8988T (cell line): ENCODE data around the gene GPRIN1.

Experiments used
- DNase-seq: peaks from one replicate; pipeline ENCODE4 v3.0.0; 2011

GPRIN1 gene

DNA sequence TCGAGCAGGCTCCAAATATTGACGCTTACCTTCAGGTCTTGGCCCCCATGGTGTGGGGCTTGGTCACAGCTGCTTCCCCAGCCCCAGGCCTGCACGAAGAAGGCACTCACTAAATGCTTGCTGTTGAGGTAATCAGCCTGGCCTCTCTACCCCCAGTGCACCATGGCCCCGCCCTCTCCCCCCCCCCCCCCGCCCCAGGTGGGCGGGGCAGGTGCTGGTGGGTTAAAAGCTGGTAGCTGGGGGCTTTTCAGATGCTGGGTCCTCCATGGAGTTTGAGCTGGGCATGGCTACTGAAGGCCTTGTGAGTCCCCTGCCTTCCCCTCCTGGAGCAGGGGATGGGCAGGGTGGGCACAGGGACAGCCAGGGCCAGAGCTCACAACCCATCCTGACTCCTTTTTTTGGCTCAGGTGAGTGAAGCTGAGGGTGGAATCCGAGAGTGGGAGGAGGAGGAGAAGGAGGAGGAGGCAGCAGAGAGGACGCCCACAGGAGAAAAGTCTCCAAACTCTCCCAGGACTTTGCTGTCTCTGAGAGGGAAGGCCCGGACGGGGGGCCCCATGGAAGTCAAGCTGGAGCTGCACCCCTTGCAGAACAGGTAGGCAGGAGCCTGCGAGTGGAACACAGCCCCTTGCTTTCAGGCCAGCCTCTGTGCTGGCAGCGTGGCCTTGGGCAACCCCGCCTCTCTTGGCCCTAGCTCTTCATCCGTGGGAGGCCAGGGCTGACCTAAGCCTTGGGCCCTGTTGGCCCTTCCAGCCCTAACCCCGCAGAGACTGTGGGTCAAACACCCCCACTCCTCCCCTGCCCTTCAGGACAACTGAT is 32.9 kb upstream of the GPRIN1 start:
- no peak for DNase-seq

DNA sequence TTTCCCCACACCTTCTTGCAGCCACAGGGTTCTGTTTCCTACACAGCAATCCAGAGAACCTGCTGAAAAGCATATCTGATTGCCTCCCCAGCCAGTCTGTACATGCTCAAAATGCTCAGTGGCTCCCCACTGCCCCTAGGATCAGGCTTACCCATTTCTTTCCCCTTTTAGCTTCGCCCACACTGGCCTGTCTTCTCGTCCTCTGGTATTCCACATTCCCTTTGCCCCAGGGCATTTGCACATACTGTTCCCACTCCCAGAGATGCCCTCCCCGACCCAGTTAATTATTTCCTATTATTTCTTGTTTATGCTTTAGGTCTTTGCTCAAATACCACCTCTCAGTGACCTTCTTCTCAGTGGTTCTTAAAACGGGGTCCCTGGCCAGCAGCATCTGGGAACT is 30.7 kb upstream of the GPRIN1 start:
- DNase-seq = no peak

DNA sequence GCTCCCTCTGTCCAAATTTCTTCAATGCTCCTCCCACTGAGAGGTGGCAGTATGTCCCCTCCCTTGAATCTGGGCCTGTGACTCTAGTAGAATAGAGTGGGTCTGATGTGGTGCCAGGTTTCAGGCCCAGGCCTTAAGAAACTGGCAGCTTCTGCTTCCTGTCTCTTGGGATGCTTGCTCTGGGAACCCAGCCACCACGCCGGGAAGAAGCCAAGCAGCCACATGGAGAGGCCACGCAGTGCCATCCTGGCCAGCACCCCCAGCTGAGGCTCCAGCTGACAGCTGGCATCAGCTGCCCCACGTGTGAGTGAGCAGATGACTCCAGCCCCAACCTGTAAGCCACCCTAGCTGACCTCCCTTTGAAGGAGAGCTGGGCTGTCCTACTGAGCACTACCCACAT is 30.0 kb upstream of the GPRIN1 start:
- no peak for DNase-seq

DNA sequence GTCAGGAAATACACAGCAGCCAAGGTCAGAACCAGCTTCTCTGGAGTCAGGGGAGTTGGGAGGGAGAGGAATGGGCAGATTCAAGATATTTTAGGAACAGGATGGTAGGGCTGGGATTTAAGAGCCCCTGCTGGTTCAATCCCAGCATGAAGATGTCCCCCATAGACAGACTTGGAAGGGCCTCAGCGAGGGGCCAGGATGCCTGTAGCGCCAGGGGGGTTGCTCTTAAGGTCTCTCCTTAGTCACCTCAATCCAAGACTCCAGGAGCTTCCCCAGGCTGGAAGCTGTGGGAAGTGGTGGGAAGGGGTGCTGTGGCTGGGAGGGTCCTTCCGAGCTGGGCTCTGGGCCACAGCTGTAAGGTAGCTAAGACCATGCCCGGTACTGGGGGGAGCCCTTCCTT is 29.3 kb upstream of the GPRIN1 start:
- no peak for DNase-seq

DNA sequence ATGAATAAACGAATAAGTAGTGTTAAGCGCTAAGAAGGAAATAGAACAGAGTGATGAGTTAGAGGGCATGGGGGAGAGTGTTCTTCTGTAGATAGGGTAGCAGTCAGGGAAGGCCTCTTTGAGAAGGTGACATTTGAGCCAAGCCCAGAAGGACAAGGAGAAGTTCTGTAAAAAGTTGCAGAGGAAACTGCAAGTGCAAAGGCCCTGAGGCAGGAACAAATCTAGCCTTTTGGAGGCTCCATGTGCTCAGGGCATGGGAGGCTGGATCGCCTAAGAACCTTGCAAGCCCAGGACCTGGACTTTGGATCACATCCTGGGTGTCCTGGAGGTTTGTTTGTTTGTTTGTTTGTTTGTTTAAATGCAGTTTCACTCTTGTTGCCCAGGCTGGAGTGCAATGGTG is 28.5 kb upstream of the GPRIN1 start:
- DNase-seq = no peak

DNA sequence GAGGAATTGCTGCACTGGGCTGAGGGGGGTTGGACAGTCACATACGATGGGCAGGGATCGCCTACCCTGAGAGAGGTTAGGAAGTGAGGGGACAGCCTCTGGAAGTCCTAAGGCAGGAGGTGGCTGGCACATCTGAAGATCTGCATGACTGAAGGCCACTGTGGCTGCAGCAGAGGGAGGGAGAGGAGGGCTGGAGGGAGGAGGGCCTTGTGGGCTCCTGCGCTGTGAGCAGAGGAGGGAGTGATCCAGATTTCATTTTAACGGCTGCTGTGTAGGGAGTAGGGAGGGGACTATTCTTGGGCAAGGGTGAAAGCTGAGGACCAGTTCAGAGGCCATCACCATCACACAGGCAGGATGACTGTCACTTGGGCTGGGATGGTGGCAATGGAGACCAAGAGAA is 27.6 kb upstream of the GPRIN1 start:
- no peak for DNase-seq

DNA sequence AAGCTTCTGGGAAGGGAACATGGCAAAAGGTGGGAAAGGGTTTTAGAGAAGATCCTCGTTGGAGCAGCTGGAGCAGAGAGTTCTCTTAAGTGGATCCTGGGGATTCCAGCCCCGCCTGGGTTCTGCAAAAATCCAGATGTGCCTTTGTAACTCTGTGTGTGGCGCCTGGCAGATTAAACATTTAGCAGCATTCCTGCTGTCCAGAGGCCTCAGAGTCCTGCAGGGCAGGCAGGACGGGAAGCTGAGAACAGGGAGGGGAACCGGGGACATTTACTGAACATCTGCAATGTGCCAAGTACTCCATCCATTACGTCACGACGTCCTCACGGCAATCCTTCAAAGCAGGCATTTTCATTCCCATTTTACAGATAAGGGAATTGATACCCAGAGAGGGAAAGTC is 26.5 kb upstream of the GPRIN1 start:
- no peak for DNase-seq

DNA sequence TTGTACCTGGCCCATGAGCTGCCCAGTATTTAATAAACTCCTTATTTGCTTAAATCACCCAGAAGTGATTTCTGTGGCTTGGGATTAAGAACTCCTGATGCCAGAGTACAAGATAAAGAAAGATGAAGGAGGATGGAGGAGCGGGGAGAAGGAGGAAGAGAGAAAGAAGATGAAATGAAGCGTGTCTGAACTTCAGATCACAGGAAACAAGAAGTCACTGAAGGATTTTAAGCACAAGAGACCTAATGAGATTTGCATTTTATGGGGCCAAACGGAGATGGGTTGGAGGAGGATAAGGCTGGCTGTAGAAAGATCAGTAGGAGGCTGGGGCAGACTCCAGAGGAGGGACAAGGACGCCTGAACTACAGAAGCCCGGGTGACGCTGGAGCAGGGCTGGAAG is 23.6 kb upstream of the GPRIN1 start:
- DNase-seq = no peak

DNA sequence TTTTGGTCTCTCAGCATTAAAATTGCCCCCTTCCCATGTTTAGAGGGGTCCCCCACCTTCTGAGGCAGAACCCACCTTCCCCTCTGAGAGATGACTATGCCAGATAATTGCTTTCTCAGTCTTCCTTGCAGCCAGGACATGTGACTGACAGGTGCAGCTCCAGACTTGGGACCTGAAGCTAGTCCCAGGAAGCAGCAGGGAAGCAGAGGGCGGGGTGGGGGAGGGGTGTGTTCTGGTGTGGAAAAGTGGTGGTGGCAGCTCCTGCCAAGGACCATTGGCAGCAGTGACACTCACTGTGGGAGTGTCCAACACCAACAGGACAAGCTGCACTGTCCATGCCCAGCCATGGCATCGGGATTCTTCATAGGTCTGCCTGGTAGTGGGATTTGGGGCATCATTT is 22.8 kb upstream of the GPRIN1 start:
- DNase-seq = no peak

DNA sequence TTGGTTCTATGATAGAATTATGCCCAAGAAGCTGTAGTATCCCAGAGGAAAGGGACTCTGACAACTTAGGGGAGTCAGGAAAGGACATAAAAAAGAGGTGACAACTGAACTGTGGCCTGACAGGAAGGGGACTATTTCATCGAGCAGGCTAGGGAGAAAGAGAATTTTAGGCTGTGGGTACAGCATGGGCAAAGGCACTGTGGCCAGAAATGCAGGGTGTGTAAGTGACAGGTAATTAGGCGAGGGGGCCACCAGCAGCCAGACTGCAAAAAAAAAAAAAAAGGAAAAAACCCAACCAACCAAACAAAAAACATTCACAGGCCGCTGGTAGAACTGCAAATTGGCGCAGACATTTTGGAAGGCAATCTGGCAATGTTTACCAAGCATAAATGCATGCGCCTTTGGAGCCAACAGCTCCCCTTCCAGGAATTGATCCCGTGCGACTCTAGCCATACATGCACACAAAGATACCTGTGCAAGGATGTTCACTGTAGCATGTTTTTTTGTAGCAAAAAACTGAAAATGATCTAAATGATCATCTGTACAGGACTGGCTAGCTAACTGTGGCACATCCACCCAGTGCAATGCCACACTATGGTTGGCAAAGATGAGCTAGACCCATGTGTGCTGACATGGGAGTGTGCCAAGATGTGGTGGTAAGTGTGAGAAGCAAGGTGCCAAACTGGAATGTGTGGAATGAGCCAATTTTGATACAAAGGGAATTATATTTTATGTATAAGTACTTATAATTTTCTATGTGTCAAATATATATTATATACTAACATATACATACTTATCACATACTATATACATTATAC is 21.6 kb upstream of the GPRIN1 start:
- no peak for DNase-seq

DNA sequence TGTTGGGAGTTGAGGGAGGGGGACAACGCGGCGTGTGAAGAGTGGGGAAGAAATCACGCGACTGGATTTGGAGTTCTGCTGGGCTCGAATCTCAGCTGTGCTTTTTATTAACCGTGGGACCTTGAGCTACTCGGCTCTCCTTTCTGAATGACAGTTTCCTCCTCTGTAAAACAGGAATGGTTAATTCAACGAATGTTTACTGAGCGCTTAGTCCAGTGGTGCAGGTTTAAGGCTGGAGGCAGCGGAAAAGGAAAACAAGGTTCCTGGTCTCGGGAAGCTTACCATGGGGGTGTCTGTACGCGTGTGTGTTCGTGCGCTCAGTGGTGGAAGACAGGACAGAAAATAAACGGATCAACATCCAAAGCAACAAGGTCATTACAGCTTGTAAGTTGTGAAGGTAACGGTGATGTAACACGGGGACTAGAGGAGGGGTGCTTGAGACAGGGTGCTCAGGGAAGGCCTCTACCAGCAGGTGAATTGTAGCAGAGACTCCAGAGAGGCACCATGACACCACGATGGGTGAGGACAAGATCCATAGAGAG is 20.8 kb upstream of the GPRIN1 start:
- DNase-seq = no peak

DNA sequence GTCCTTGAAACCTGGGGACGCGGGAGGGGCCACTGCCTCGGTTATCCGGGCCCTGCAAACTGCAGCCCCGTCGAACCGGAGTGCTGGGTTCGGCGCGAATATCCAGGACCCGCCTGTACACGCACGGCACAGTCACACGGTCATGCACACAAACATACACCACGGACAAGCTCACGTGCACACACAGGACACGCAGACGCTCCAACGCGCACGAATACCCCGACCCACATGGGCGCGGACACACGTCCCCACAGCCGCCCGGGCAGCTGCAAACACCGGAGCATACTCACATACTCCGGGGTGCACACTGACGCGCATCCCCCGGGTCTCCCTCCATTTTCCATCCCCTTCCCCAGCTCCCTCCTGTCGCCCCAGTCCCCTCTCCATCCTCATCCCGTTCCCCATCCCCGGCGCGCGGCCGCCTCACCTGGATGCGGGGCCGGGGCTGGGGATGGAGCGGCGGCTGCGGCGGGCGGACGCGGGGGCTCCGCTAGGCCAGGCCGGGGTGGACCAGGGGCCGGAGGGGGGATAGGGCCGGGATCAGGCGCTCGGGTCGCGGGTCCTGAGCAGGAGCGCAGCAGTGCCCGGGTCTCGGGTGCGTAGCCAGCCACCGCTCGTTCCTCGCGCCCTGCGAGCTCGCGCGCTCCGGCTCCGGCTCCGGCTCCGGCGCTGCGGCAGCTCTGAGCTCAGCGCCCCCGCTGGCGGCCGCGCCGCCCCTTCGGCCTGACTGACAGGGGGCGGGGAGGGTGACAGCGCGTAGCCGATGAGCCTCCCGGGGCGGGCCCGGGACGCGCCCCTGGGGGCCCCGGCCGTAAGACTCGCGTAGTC is 20.1 kb upstream of the GPRIN1 start, which contains the start of the genes EIF4E1B and SNCB:
Gene EIF4E1B (plus strand): TSS at position 823 of the 828 bp plus-strand sequence. CDS start 12,113 bp downstream, outside the sequence.
Gene SNCB (minus strand): TSS at position 682 of the 828 bp plus-strand sequence. CDS start 880 bp downstream, outside the sequence.
- DNase-seq = no peak

DNA sequence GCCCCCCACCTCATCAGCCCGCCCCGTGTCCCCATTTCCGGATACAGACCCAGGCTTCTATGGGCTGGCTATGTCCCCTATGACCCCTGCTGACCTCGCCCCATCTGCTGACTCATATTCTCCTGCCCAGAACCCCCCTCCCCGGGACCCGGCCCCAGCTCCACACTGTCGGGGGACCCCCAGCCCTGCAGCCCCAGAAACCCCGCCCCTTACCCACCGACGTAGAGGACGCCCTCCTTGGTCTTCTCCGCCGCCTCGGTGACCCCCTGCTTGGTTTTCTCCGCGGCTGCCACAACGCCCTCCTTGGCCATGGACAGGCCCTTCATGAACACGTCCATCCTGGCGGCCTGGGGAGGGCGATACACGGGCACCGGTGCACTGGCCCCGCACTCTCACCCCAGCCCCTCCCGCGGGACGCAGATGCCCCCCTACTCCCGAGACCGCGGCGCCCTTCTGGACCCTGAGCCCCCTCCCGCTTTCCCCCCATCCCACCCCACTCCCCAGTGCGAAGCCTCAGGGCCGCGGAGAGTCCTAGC is 19.4 kb upstream of the GPRIN1 start:
- DNase-seq = no peak

DNA sequence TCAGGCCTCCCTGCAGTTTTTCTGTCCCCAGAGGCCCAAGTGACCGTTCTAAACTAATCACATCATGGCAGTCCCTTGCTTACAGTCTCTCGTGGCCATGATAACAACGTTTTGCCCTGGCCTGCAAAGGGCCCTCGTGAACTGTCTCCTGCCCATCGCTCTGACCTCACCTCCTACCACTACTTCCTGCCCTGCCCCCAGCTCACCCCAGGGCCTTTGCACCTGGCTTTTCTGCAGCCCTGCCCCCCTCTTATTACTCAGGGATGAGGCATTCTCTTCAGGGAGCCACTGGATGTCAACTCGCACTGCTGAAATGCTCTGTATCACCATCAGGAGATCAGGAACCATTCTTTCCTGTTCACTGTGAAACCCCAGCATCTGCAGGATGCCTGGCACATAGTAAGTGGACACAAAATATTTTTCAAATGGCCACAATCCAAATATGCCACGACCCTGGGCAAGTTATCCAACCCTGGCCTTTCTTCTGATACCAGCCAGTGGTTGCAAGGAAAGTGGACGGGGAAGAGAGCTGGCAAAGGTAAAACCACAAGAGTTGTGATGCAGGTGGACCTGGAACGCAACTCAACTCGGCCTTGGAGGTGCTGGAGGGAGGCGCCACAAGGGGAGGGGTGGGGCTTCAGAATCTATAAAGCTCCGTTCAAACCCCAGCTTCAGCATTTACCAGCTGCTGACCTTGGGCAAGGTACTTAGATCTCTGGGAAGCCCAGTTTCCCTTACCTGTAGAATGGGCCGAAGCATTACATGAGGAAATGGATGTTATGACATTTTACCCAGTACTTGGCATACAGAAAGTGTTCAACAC is 18.7 kb upstream of the GPRIN1 start:
- DNase-seq = no peak

DNA sequence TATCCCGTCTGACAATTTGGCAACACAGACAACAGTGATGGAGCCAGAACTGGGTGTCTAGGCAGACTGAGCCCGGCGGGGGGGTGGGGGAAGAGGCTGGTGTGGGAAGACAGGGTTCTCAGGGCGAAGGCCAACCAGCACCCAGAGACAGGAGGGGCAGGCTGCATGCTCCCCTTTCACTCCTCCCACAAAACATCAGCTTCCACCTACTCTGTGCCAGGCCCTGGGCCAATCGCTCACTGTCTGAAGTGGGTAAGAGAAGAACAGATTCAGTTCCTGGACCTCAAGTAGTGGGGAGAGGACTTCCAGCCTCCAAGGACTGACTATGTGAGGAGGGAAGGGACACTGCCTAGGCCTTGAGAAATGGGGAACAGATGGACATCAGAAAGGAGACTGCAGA is 17.6 kb upstream of the GPRIN1 start:
- no peak for DNase-seq

DNA sequence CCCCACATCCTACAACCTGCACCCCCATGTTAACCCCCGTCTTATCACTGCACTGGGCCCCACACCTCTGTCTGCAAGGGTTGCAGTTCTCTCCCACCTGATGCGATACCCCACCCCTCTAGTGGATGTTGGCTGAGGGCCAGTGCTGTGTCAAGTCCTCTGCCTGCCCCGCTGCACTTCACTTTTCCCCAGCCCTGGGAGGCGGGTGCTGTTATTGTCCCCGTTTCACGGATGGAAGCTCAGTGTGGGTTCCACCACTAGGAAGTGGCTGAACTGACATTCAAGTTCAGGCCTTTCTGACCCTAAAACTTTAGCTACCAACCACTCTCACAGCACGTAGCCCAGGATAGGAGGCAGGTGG is 16.9 kb upstream of the GPRIN1 start:
- DNase-seq = no peak

DNA sequence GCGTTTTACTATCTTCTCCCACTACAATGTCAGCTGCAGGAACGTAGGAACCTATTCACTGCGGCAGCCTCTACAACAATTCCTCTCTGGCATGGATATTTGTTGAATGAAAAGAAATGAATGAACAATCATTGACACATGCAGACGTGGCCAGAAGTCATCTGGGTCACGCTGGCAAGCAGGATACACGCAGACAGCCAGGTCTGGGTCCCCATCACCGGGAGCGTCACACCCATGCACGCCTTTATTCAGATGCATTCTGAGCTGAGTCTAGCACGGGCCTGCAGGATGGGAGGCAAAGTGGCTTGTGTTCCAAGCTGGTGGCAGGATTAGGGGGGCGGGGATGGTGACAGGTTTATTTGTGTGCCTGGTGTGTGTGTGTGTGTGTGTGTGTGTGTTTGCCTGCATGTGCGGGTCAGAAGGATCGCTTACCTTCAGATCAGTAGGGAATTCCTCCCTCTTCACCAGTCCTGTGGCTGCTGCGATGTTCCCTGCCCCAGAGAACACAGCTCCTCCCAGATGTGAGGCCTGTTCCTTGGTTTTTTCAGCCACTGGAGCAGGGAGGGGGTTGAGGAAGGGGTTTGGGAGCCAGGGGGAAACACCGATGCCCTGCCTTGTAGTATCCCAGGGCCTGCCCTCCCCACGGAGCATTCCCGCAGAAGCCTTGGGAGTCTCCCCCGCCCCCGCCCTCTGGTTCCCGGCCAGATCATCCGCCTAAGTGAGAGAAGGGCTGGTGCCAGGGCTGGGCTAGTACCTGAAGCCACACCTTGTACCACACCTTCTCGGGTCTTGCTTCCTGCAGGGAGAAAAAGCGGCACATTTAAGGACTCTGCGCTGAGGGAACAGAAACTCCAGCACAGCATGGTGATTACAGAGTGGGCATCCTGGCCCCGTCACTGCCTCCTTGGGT is 16.3 kb upstream of the GPRIN1 start:
- no peak for DNase-seq

DNA sequence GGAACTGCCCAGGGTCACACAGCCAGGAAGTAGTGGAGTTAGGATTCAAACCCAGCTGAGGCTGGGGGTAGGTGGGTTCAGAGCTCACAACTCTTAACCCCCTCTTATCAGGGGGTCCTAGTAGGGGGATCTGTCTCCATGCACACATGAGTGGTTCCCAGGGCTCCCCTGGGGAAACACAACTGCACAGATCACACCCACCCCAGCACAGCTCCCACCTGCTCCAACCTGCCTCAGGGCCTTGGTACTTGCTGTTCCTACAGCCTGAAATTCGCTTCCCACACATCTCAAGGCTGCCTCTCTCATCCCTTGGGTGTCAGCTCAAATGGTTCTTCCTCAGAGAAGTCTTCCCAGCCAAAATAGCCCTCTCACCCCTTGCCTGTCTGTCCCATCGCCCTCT is 15.6 kb upstream of the GPRIN1 start:
- DNase-seq = no peak

DNA sequence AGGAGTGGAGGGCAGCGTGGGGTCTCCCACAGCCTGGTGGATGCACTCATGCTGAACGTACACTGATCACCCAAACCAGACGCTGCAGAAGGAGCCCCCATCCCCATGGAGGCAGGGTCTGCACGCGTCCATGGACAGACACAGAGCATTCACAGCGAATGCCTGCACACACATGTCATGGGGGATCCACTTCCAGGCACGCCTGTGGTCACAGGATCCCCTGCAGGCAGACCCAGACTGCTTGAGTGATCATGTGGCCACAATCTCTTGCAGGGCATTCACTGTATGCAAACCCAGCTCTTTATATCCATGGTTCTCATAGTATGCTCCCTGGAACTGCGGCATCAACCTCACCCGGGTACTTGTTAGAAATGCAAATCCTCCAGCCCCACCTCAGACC is 15.0 kb upstream of the GPRIN1 start:
- DNase-seq = no peak

DNA sequence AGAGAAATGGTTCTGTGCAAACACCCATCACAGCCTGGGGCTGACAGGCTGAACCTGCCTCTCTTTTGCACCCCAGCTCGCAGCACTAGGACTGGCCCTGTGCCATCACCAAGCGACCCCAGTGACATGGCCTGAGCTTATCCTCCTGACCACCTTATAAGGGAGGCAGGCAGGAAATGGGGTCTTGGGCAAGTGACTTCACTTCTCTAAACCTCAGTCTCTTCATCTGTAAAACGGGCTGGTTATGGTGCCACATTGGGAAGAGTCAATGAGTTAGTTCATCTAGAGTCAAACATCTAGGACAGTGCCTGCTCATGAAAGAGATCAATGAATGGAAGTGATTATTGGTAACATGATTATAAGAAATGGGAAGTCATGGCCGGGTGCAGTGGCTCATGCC is 14.2 kb upstream of the GPRIN1 start:
- no peak for DNase-seq

DNA sequence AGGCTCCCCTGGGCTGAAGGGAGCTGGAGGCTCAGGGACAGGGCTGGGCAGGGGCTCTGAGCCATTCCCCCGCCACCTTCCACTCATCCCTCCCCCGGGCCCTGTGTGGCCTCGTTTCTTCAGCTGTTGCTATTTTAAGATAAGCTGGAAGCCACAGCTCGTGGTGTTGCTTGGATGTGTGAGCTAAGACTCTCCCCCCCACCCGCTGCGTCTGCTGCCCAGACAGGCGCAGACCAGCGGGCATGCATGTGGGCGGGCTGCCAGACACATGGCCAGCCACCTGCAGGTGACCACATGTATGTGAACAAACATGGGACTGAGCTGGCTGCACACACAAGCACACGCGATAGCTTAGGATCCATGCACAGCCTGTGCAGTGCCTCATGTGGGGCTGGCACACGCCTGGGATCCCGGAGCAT is 11.7 kb upstream of the GPRIN1 start:
- no peak for DNase-seq
